ENCODE measurements around the gene DNASE1.

DNA sequence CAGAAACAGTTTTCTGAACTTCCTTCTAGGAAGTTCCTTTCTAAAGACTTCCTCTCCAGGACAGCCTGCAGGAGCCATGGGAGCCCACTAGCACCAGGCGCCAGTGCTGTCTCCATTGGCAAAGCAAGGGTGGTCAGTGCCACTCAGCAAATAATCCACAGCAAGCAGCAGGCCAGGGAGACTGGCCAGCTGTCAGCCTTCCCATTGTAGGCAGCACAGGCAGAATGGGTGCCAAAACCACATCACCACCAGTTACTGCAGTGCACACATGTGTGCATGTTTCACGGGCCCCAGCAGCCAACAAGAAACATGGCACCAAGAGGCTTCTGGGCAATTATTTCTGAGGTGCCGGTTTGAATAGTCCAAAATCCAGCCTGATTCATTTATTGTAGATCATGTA lies 26.7 kb downstream of the DNASE1 start:
- TF ChIP-seq, protein P1, sequence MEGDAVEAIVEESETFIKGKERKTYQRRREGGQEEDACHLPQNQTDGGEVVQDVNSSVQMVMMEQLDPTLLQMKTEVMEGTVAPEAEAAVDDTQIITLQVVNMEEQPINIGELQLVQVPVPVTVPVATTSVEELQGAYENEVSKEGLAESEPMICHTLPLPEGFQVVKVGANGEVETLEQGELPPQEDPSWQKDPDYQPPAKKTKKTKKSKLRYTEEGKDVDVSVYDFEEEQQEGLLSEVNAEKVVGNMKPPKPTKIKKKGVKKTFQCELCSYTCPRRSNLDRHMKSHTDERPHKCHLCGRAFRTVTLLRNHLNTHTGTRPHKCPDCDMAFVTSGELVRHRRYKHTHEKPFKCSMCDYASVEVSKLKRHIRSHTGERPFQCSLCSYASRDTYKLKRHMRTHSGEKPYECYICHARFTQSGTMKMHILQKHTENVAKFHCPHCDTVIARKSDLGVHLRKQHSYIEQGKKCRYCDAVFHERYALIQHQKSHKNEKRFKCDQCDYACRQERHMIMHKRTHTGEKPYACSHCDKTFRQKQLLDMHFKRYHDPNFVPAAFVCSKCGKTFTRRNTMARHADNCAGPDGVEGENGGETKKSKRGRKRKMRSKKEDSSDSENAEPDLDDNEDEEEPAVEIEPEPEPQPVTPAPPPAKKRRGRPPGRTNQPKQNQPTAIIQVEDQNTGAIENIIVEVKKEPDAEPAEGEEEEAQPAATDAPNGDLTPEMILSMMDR (IDR thresholded peaks at IDR 0.05) = no peak
- TF ChIP-seq POLR2A (IDR thresholded peaks at IDR 0.05) = no peak
